Prostate gland (tissue), 2 donors: ENCODE results near the gene BEND6. TPM values are rescaled to one million over a fixed set of nuclear protein-coding genes. Genes with fewer than 3 reads are reported as not detected.

Source experiments
- DNase-seq: peaks from one replicate; pipeline ENCODE4 v3.0.0-alpha.2; 2019; ENCODE audit warnings: low spot score
- H3K27ac ChIP-seq, 2 donors: fragments of 200-600 bp; sonication (generic); 2 replicates each; pipeline ENCODE4 v1.5.1; 2017 to 2019
- H3K27me3 ChIP-seq: fragments of 200-600 bp; sonication (generic); replicated peaks from 2 replicates; pipeline ENCODE4 v1.5.1; 2019; ENCODE audit not compliant: insufficient read depth
- H3K36me3 ChIP-seq, 2 donors: fragments of 200-600 bp; sonication (generic); 1 replicate in 1 of 2; 2 replicates in 1 of 2; pipeline versions ENCODE4 v1.5.1 to v1.8.1; 2017 to 2019
- H3K4me1 ChIP-seq: fragments of 200-600 bp; sonication (generic); replicated peaks from 2 replicates; pipeline ENCODE4 v1.5.1; 2019
- H3K4me3 ChIP-seq, 2 donors: fragments of 200-600 bp; sonication (generic); 2 replicates each; pipeline ENCODE4 v1.5.1; 2017 to 2019
- H3K9me3 ChIP-seq: fragments of 200-600 bp; sonication (generic); 2 replicates; pipeline ENCODE4 v1.5.1; 2017
- CTCF ChIP-seq, 4 experiments: fragments of 200-600 bp in 2 of 4; fragments of 450-650 bp in 2 of 4; sonication (generic) in 2 of 4; IDR thresholded peaks; 1 replicate in 3 of 4; 2 replicates in 1 of 4; pipeline ENCODE4 v1.5.1; 2016 to 2019; ENCODE audit warnings: antibody characterized with exemption in 4 of 4, mild to moderate bottlenecking in 2 of 4, moderate library complexity in 2 of 4
- POLR2A ChIP-seq: fragments of 450-650 bp; IDR thresholded peaks from one replicate; pipeline ENCODE4 v1.6.1; 2016; ENCODE audit warnings: antibody characterized with exemption, mild to moderate bottlenecking
- POLR2AphosphoS5 ChIP-seq: sonication (generic); formaldehyde crosslinking; IDR thresholded peaks from one replicate; pipeline ENCODE4 v1.6.1; 2017; ENCODE audit warnings: antibody characterized with exemption
- WGBS: methylation state at CpG from one replicate; pipeline ENCODE4 v1.1.5; 2018; 5-methylcytosine and 5-hydroxymethylcytosine counted together
- intact Hi-C: fragments of 100-400 bp; cut with DNase I; formaldehyde crosslinking; loops from one replicate; pipeline ENCODE4 v1.14.2; 2022
- total RNA-seq, 2 donors: library from RNA; depleted of rRNA; stranded (reverse); fragments of >200 nt; gene quantifications; one replicate each; pipeline ENCODE4 v1.1.0, GENCODE V29; 2016

BEND6 gene
- total RNA-seq, 2 donors from 2014 or later, result 0.32 to 3.2 TPM

- Histone ChIP-seq H3K27ac (no peak overlapping the region), H3K36me3 (no peaks in the 10 kb centered on the region), H3K4me3 (no peak overlapping the region), H3K9me3 (no peaks in the 10 kb centered on the region), H3K4me1 (no peaks in the 10 kb centered on the region), H3K27me3 (no peaks in the 10 kb centered on the region)
- WGBS, result 89% methylated on average over 1 of the region's 1 CpG
- no peak for DNase-seq
- TF ChIP-seq CTCF (IDR thresholded peaks at IDR 0.05) (no peak), POLR2A (no peak), POLR2AphosphoS5 (no peak)
- intact Hi-C loops, result loop anchor here (5.0 kb wide), 1 partner anchor 122 kb away; no protein-coding TSS in a partner anchor
Observed at GRCh38 chr6:57024775-57025174, 69.9 kb downstream of the BEND6 start.

GRCh38 chr6:57026001-57026400, 71.1 kb downstream of the BEND6 start:
- intact Hi-C loops, result no loop called here
- H3K36me3 ChIP-seq, result no peaks in the 10 kb centered on the region
- H3K4me3 ChIP-seq, result no peak overlapping the region
- no peak overlapping the region for H3K27ac ChIP-seq
- no peaks in the 10 kb centered on the region for H3K9me3 ChIP-seq
- H3K27me3 ChIP-seq, result no peaks in the 10 kb centered on the region
- TF ChIP-seq POLR2A, result no peak
- no peak for TF ChIP-seq CTCF (IDR thresholded peaks at IDR 0.05)
- TF ChIP-seq POLR2AphosphoS5, result no peak
- no peak for DNase-seq
- H3K4me1 ChIP-seq, result no peaks in the 10 kb centered on the region
- 100% methylated on average over 1 of the region's 1 CpG for WGBS

GRCh38 chr6:57027301-57027700, 72.4 kb downstream of the BEND6 start:
- intact Hi-C loops, result no loop called here
- H3K27me3 ChIP-seq, result no peaks in the 10 kb centered on the region
- no peak overlapping the region for H3K4me3 ChIP-seq
- no peak overlapping the region for H3K27ac ChIP-seq
- DNase-seq, result no peak
- H3K4me1 ChIP-seq, result no peaks in the 10 kb centered on the region
- TF ChIP-seq POLR2AphosphoS5, result no peak
- TF ChIP-seq CTCF (IDR thresholded peaks at IDR 0.05), result no peak
- TF ChIP-seq POLR2A, result no peak
- no peaks in the 10 kb centered on the region for H3K36me3 ChIP-seq
- 75% methylated on average over 3 of the region's 3 CpGs for WGBS
- no peaks in the 10 kb centered on the region for H3K9me3 ChIP-seq

- H3K9me3 ChIP-seq, result no peaks in the 10 kb centered on the region
- no peak for DNase-seq
- H3K4me1 ChIP-seq, result no peaks in the 10 kb centered on the region
- no peak for TF ChIP-seq POLR2AphosphoS5
- TF ChIP-seq POLR2A, result no peak
- no peak for TF ChIP-seq CTCF (IDR thresholded peaks at IDR 0.05)
- H3K36me3 ChIP-seq, result no peaks in the 10 kb centered on the region
- H3K27me3 ChIP-seq, result no peaks in the 10 kb centered on the region
- 82% methylated on average over 9 of the region's 9 CpGs for WGBS
- no peak overlapping the region for H3K27ac ChIP-seq
- intact Hi-C loops, result no loop called here
- H3K4me3 ChIP-seq, result no peak overlapping the region
Observed at GRCh38 chr6:57029213-57029612, 74.3 kb downstream of the BEND6 start.

GRCh38 chr6:57033228-57033627, 78.3 kb downstream of the BEND6 start:
- Histone ChIP-seq H3K4me1 (no peaks in the 10 kb centered on the region), H3K27me3 (no peaks in the 10 kb centered on the region), H3K36me3 (no peaks in the 10 kb centered on the region), H3K4me3 (no peak overlapping the region), H3K27ac (no peak overlapping the region), H3K9me3 (no peaks in the 10 kb centered on the region)
- DNase-seq, result no peak
- 68% methylated on average over 3 of the region's 3 CpGs for WGBS
- no peak for TF ChIP-seq POLR2AphosphoS5
- no peak for TF ChIP-seq CTCF (IDR thresholded peaks at IDR 0.05)
- no peak for TF ChIP-seq POLR2A
- intact Hi-C loops, result no loop called here
